ENCODE data around the gene HLA-DOA.

HLA-DOA gene

DNA sequence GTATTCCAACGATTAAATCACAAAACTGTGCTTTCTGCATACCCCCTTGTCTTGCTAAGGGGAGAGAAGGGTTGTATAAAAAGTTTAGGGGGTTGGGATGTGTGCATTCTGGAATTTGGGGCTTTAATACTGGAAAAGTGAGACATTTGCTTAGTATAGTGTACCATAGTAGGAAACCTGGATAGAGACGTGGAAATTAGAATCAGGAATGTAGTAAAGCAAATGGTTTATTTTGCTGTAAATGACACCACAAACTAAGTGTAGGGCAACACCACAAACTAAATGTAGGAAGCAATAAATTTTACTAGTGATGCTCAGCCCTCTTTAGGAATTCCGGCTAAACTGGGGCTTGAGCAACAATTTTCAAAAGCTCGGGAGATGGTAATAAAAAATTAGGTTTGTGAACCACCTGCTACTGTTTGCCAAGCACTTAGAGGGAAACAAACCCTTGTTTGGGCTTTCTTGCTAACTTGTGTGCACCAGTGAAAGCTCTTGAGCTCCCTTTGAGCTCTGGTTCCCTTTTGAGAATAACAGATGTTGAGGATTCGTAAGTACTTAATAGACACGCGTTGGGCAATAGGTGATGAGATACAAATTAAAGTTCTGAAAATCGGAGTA lies 27.2 kb downstream of the HLA-DOA start:
- ATAC-seq = no peak
- TF ChIP-seq TOX (CRISPR knock-in tag; IDR thresholded peaks at IDR 0.05; ENCODE audit: borderline replicate concordance) (peak; percentile 13; the same call in 1 of the 2 replicates), ARNTL (CRISPR knock-in tag; IDR thresholded peaks at IDR 0.05; ENCODE audit: borderline replicate concordance, low read depth) (no peak), ESRRG (CRISPR knock-in tag; IDR thresholded peaks at IDR 0.05) (no peak), RARB (CRISPR knock-in tag; IDR thresholded peaks at IDR 0.05) (0 out of 2 replicates have a peak, but pooled peaks have one; percentile 36), ZFP3 (CRISPR knock-in tag; IDR thresholded peaks at IDR 0.05) (no peak), ZC3H10 (CRISPR knock-in tag; IDR thresholded peaks at IDR 0.05) (no peak), ISL1 (CRISPR knock-in tag; IDR thresholded peaks at IDR 0.05) (no peak)
- TF ChIP-seq, protein P1, sequence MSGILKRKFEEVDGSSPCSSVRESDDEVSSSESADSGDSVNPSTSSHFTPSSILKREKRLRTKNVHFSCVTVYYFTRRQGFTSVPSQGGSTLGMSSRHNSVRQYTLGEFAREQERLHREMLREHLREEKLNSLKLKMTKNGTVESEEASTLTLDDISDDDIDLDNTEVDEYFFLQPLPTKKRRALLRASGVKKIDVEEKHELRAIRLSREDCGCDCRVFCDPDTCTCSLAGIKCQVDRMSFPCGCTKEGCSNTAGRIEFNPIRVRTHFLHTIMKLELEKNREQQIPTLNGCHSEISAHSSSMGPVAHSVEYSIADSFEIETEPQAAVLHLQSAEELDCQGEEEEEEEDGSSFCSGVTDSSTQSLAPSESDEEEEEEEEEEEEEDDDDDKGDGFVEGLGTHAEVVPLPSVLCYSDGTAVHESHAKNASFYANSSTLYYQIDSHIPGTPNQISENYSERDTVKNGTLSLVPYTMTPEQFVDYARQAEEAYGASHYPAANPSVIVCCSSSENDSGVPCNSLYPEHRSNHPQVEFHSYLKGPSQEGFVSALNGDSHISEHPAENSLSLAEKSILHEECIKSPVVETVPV (CRISPR knock-in tag; IDR thresholded peaks at IDR 0.05) = peak; percentile 23; the same call in 1 of the 2 replicates
- TF ChIP-seq, protein P2, sequence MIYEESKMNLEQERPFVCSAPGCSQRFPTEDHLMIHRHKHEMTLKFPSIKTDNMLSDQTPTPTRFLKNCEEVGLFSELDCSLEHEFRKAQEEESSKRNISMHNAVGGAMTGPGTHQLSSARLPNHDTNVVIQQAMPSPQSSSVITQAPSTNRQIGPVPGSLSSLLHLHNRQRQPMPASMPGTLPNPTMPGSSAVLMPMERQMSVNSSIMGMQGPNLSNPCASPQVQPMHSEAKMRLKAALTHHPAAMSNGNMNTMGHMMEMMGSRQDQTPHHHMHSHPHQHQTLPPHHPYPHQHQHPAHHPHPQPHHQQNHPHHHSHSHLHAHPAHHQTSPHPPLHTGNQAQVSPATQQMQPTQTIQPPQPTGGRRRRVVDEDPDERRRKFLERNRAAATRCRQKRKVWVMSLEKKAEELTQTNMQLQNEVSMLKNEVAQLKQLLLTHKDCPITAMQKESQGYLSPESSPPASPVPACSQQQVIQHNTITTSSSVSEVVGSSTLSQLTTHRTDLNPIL (CRISPR knock-in tag; IDR thresholded peaks at IDR 0.05; ENCODE audit: low read depth) = no peak
- TF ChIP-seq, protein P3, sequence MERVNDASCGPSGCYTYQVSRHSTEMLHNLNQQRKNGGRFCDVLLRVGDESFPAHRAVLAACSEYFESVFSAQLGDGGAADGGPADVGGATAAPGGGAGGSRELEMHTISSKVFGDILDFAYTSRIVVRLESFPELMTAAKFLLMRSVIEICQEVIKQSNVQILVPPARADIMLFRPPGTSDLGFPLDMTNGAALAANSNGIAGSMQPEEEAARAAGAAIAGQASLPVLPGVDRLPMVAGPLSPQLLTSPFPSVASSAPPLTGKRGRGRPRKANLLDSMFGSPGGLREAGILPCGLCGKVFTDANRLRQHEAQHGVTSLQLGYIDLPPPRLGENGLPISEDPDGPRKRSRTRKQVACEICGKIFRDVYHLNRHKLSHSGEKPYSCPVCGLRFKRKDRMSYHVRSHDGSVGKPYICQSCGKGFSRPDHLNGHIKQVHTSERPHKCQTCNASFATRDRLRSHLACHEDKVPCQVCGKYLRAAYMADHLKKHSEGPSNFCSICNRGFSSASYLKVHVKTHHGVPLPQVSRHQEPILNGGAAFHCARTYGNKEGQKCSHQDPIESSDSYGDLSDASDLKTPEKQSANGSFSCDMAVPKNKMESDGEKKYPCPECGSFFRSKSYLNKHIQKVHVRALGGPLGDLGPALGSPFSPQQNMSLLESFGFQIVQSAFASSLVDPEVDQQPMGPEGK (CRISPR knock-in tag; IDR thresholded peaks at IDR 0.05; ENCODE audit: borderline replicate concordance) = peak; percentile 43; the same call in 1 of the 2 replicates

DNA sequence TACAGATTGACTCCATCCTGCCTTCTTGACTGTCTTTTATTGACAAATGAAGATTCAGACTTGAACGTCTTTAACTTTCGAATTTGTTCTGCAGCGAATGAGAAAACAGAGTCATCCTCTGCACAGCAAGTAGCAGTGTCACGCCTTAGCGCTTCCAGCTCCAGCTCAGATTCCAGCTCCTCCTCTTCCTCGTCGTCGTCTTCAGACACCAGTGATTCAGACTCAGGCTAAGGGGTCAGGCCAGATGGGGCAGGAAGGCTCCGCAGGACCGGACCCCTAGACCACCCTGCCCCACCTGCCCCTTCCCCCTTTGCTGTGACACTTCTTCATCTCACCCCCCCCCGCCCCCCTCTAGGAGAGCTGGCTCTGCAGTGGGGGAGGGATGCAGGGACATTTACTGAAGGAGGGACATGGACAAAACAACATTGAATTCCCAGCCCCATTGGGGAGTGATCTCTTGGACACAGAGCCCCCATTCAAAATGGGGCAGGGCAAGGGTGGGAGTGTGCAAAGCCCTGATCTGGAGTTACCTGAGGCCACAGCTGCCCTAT lies 28.8 kb downstream of the HLA-DOA start:
- no peak for ATAC-seq
- TF ChIP-seq ESRRG (CRISPR knock-in tag; IDR thresholded peaks at IDR 0.05) (no peak), ZC3H10 (CRISPR knock-in tag; IDR thresholded peaks at IDR 0.05) (no peak), ZFP3 (CRISPR knock-in tag; IDR thresholded peaks at IDR 0.05) (no peak)

DNA sequence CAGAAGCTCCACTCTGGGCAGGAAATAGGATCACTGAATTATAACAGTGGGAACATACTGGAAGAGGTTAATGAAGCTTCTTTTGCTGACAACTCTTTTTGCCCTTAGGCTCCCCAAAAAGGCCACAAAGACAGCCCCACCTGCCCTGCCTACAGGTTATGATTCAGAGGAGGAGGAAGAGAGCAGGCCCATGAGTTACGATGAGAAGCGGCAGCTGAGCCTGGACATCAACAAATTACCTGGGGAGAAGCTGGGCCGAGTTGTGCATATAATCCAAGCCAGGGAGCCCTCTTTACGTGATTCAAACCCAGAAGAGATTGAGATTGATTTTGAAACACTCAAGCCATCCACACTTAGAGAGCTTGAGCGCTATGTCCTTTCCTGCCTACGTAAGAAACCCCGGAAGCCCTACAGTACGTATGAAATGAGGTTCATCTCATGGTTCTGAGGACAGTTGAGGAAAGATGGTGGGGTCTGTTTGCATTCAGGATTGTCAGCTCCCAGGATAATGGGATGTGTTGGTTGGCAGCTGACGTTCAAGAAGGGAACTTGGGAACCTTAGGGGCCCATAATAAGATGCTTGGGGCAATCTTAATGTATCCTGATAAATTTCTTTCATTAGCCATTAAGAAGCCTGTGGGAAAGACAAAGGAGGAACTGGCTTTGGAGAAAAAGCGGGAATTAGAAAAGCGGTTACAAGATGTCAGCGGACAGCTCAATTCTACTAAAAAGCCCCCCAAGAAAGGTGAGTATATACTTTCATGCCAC lies 29.5 kb downstream of the HLA-DOA start:
- no peak for ATAC-seq
- no peak for TF ChIP-seq CSDC2 (CRISPR knock-in tag; IDR thresholded peaks at IDR 0.05)
- TF ChIP-seq ARNTL (CRISPR knock-in tag; IDR thresholded peaks at IDR 0.05; ENCODE audit: borderline replicate concordance, low read depth) = no peak
- TF ChIP-seq ESRRG (CRISPR knock-in tag; IDR thresholded peaks at IDR 0.05) = no peak
- no peak for TF ChIP-seq ZC3H10 (CRISPR knock-in tag; IDR thresholded peaks at IDR 0.05)
- TF ChIP-seq GLIS3 (CRISPR knock-in tag; IDR thresholded peaks at IDR 0.05) = no peak
- TF ChIP-seq, protein P4, sequence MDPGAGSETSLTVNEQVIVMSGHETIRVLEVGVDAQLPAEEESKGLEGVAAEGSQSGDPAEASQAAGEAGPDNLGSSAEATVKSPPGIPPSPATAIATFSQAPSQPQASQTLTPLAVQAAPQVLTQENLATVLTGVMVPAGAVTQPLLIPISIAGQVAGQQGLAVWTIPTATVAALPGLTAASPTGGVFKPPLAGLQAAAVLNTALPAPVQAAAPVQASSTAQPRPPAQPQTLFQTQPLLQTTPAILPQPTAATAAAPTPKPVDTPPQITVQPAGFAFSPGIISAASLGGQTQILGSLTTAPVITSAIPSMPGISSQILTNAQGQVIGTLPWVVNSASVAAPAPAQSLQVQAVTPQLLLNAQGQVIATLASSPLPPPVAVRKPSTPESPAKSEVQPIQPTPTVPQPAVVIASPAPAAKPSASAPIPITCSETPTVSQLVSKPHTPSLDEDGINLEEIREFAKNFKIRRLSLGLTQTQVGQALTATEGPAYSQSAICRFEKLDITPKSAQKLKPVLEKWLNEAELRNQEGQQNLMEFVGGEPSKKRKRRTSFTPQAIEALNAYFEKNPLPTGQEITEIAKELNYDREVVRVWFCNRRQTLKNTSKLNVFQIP (CRISPR knock-in tag; IDR thresholded peaks at IDR 0.05; ENCODE audit: borderline replicate concordance, low read depth) = no peak
- no peak for TF ChIP-seq ZNF565 (CRISPR knock-in tag; conservative IDR thresholded peaks at IDR 0.05; ENCODE audit: low read depth)
- no peak for TF ChIP-seq ZNF8 (CRISPR knock-in tag; IDR thresholded peaks at IDR 0.05)
- TF ChIP-seq ISL1 (CRISPR knock-in tag; IDR thresholded peaks at IDR 0.05) = no peak
- TF ChIP-seq, protein P5, sequence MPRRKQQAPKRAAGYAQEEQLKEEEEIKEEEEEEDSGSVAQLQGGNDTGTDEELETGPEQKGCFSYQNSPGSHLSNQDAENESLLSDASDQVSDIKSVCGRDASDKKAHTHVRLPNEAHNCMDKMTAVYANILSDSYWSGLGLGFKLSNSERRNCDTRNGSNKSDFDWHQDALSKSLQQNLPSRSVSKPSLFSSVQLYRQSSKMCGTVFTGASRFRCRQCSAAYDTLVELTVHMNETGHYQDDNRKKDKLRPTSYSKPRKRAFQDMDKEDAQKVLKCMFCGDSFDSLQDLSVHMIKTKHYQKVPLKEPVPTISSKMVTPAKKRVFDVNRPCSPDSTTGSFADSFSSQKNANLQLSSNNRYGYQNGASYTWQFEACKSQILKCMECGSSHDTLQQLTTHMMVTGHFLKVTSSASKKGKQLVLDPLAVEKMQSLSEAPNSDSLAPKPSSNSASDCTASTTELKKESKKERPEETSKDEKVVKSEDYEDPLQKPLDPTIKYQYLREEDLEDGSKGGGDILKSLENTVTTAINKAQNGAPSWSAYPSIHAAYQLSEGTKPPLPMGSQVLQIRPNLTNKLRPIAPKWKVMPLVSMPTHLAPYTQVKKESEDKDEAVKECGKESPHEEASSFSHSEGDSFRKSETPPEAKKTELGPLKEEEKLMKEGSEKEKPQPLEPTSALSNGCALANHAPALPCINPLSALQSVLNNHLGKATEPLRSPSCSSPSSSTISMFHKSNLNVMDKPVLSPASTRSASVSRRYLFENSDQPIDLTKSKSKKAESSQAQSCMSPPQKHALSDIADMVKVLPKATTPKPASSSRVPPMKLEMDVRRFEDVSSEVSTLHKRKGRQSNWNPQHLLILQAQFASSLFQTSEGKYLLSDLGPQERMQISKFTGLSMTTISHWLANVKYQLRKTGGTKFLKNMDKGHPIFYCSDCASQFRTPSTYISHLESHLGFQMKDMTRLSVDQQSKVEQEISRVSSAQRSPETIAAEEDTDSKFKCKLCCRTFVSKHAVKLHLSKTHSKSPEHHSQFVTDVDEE (CRISPR knock-in tag; IDR thresholded peaks at IDR 0.05) = no peak
- no peak for TF ChIP-seq PPARA (CRISPR knock-in tag; IDR thresholded peaks at IDR 0.05; ENCODE audit: borderline replicate concordance)
- TF ChIP-seq TOX (CRISPR knock-in tag; IDR thresholded peaks at IDR 0.05; ENCODE audit: borderline replicate concordance) = no peak
- TF ChIP-seq OSR1 (CRISPR knock-in tag; IDR thresholded peaks at IDR 0.05) = no peak
- TF ChIP-seq, protein P1 (CRISPR knock-in tag; IDR thresholded peaks at IDR 0.05) = no peak
- no peak for TF ChIP-seq ZFP30 (CRISPR knock-in tag; IDR thresholded peaks at IDR 0.05)
- TF ChIP-seq, protein P2 (CRISPR knock-in tag; IDR thresholded peaks at IDR 0.05; ENCODE audit: low read depth) = no peak
- no peak for TF ChIP-seq BACH2 (CRISPR knock-in tag; IDR thresholded peaks at IDR 0.05; ENCODE audit: borderline replicate concordance)
- TF ChIP-seq RARB (CRISPR knock-in tag; IDR thresholded peaks at IDR 0.05) = no peak
- no peak for TF ChIP-seq ZFP3 (CRISPR knock-in tag; IDR thresholded peaks at IDR 0.05)

All from SK-N-SH treated with all-trans-retinoic acid at 6 μM for 48 hours (cell line).